H9 (cell line): ENCODE results near the gene PLIN4. TPM values are rescaled to one million over a fixed set of nuclear protein-coding genes. Genes with fewer than 3 reads are reported as not detected.

Source experiments
- DNase-seq: peaks from one replicate; pipeline ENCODE4 v3.0.0-alpha.2; 2017
- H2AFZ ChIP-seq: one replicate; pipeline ENCODE4 v1.6.1; 2013; ENCODE audit warnings: mild to moderate bottlenecking, low read length, control low read depth, moderate library complexity
- H2AK5ac ChIP-seq: 2 replicates; pipeline ENCODE4 v1.6.1; 2013; ENCODE audit warnings: low read length, control low read depth, mixed read lengths; ENCODE audit not compliant: insufficient read length
- H2BK120ac ChIP-seq: one replicate; pipeline ENCODE4 v1.6.1; 2013; ENCODE audit warnings: low read depth, mild to moderate bottlenecking, low read length, control low read depth, inconsistent platforms; ENCODE audit not compliant: poor library complexity, severe bottlenecking
- H2BK12ac ChIP-seq: 2 replicates; pipeline ENCODE4 v1.6.1; 2013; ENCODE audit warnings: low read length, control low read depth, mixed read lengths, low read depth; ENCODE audit not compliant: insufficient read length
- H2BK15ac ChIP-seq: 2 replicates; pipeline ENCODE4 v1.6.1; 2013; ENCODE audit warnings: low read depth, low read length, control low read depth
- H2BK20ac ChIP-seq: one replicate; pipeline ENCODE4 v1.6.1; 2013; ENCODE audit warnings: low read depth, mild to moderate bottlenecking, low read length, control low read depth, inconsistent platforms; ENCODE audit not compliant: poor library complexity, severe bottlenecking
- H2BK5ac ChIP-seq: 2 replicates; pipeline ENCODE4 v1.6.1; 2013; ENCODE audit warnings: low read length, control low read depth, mixed read lengths; ENCODE audit not compliant: insufficient read length
- H3K14ac ChIP-seq: 2 replicates; pipeline ENCODE4 v1.6.1; 2013; ENCODE audit warnings: low read length, control low read depth; ENCODE audit not compliant: insufficient read depth
- H3K18ac ChIP-seq: 2 replicates; pipeline ENCODE4 v1.6.1; 2013; ENCODE audit warnings: low read depth, mild to moderate bottlenecking, mixed read lengths, low read length, control low read depth; ENCODE audit not compliant: insufficient read length
- H3K23ac ChIP-seq: 2 replicates; pipeline ENCODE4 v1.6.1; 2013; ENCODE audit warnings: low read length, control low read depth, mixed read lengths, low read depth; ENCODE audit not compliant: insufficient read length
- H3K23me2 ChIP-seq: 2 replicates; pipeline ENCODE4 v1.6.1; 2013; ENCODE audit warnings: low read depth, mild to moderate bottlenecking, mixed read lengths, low read length, control low read depth; ENCODE audit not compliant: insufficient read length, poor library complexity, severe bottlenecking
- H3K27ac ChIP-seq: 2 replicates; pipeline ENCODE4 v1.5.1; 2013; ENCODE audit warnings: low read length, control low read depth, mixed read lengths, low read depth; ENCODE audit not compliant: insufficient read length
- H3K27me3 ChIP-seq: 2 replicates; pipeline ENCODE4 v1.6.1; 2013; ENCODE audit warnings: low read length, control low read depth, inconsistent platforms; ENCODE audit not compliant: insufficient read depth
- H3K4ac ChIP-seq: 2 replicates; pipeline ENCODE4 v1.6.1; 2013; ENCODE audit warnings: low read depth, mild to moderate bottlenecking, control low read depth, inconsistent platforms, low read length, moderate library complexity
- H3K4me1 ChIP-seq: 2 replicates; pipeline ENCODE4 v1.6.1; 2013; ENCODE audit warnings: low read length, control low read depth, inconsistent platforms; ENCODE audit not compliant: insufficient read depth
- H3K4me2 ChIP-seq: 2 replicates; pipeline ENCODE4 v1.6.1; 2013; ENCODE audit warnings: low read length, control low read depth, mixed read lengths; ENCODE audit not compliant: insufficient read length, insufficient read depth
- H3K56ac ChIP-seq: 2 replicates; pipeline ENCODE4 v1.6.1; 2013; ENCODE audit warnings: low read depth, mild to moderate bottlenecking, mixed read lengths, low read length, control low read depth; ENCODE audit not compliant: insufficient read length
- H3K79me1 ChIP-seq: 2 replicates; pipeline ENCODE4 v1.6.1; 2013; ENCODE audit warnings: low read depth, mild to moderate bottlenecking, moderate library complexity, low read length, control low read depth, inconsistent platforms; ENCODE audit not compliant: insufficient read depth, poor library complexity, severe bottlenecking
- H3K79me2 ChIP-seq: 2 replicates; pipeline ENCODE4 v1.6.1; 2013; ENCODE audit warnings: low read length, control low read depth, inconsistent platforms; ENCODE audit not compliant: insufficient read depth
- H3K9ac ChIP-seq: 2 replicates; pipeline ENCODE4 v1.6.1; 2013; ENCODE audit warnings: low read length, control low read depth, mixed read lengths; ENCODE audit not compliant: insufficient read length; ENCODE audit errors: extremely low read depth
- H3K9me3 ChIP-seq: one replicate; pipeline ENCODE4 v1.6.1; 2013; ENCODE audit warnings: low read depth, low read length, inconsistent platforms; ENCODE audit not compliant: control insufficient read depth
- H3T11ph ChIP-seq: one replicate; pipeline ENCODE4 v1.6.1; 2013; ENCODE audit warnings: mild to moderate bottlenecking, low read length, control low read depth, inconsistent platforms
- H4K20me1 ChIP-seq: one replicate; pipeline ENCODE4 v1.6.1; 2013; ENCODE audit not compliant: control insufficient read depth, insufficient read length, insufficient read depth
- H4K5ac ChIP-seq: 2 replicates; pipeline ENCODE4 v1.6.1; 2013; ENCODE audit warnings: low read depth, mild to moderate bottlenecking, mixed read lengths, low read length, control low read depth; ENCODE audit not compliant: insufficient read length
- H4K8ac ChIP-seq: replicated peaks from 2 replicates; pipeline ENCODE4 v1.6.1; 2013; ENCODE audit warnings: low read length, control low read depth, mixed read lengths, low read depth; ENCODE audit not compliant: insufficient read length
- H4K91ac ChIP-seq: 2 replicates; pipeline ENCODE4 v1.6.1; 2013; ENCODE audit warnings: low read depth, mild to moderate bottlenecking, moderate library complexity, mixed read lengths, low read length, control low read depth; ENCODE audit not compliant: insufficient read length
- H3K27ac Mint-ChIP-seq, 3 experiments: 2 replicates in 2 of 3; 3 replicates in 1 of 3; pipeline ENCODE4 v1.8.0; 2020 to 2021; ENCODE audit warnings: mixed read lengths in 3 of 3, mild to moderate bottlenecking in 1 of 3, moderate library complexity in 1 of 3
- H3K27me3 Mint-ChIP-seq: 2 replicates; pipeline ENCODE4 v1.8.0; 2021; ENCODE audit warnings: low read depth, mild to moderate bottlenecking, moderate library complexity, mixed read lengths
- H3K36me3 Mint-ChIP-seq, 3 experiments: 2 replicates in 2 of 3; 3 replicates in 1 of 3; pipeline ENCODE4 v1.8.0; 2020 to 2021; ENCODE audit warnings: low read depth in 3 of 3, mixed read lengths in 3 of 3; ENCODE audit not compliant: insufficient read depth in 1 of 3
- H3K4me1 Mint-ChIP-seq, 2 experiments: 2 replicates each; pipeline ENCODE4 v1.8.0; 2020; ENCODE audit warnings: mixed read lengths in 2 of 2
- H3K4me3 Mint-ChIP-seq, 2 experiments: 2 replicates in 1 of 2; 3 replicates in 1 of 2; pipeline ENCODE4 v1.8.0; 2020 to 2021; ENCODE audit warnings: mild to moderate bottlenecking in 2 of 2, mixed read lengths in 2 of 2, moderate library complexity in 1 of 2
- H3K9me3 Mint-ChIP-seq, 2 experiments: 2 replicates in 1 of 2; 3 replicates in 1 of 2; pipeline ENCODE4 v1.8.0; 2020; ENCODE audit warnings: mild to moderate bottlenecking in 2 of 2, mixed read lengths in 2 of 2, moderate library complexity in 1 of 2
- CTCF ChIP-seq: fragments of 200-600 bp; sonication (generic); conservative IDR thresholded peaks from 3 replicates; pipeline ENCODE4 v1.8.0; 2021; ENCODE audit warnings: antibody characterized with exemption, mild to moderate bottlenecking
- WGBS: extraction: QIAGEN DNeasy Blood & Tissue Kit; methylation state at CpG from one replicate; pipeline ENCODE4 v1.1.7; 2013; ENCODE audit warnings: missing lambda C conversion rate, low lambda C conversion rate, mixed read lengths; ENCODE audit not compliant: insufficient read length; ENCODE audit errors: extremely low coverage; 5-methylcytosine and 5-hydroxymethylcytosine counted together
- total RNA-seq: library from RNA; stranded (reverse); gene quantifications from 2 replicates; pipeline ENCODE4 v1.2.1, GENCODE V29; 2021

PLIN4 gene
- total RNA-seq, 1 experiment from 2014 or later = 1.1 TPM

- Histone ChIP-seq H4K20me1 (peaks cover 4% of the 10 kb centered on the region), H4K8ac (no peak overlapping the region), H2BK5ac (no peak overlapping the region), H3K18ac (no peak overlapping the region), H3K9me3 (no peaks in the 10 kb centered on the region), H3K27me3 (no peaks in the 10 kb centered on the region), H2AFZ (no peak overlapping the region), H3T11ph (no peak overlapping the region), H3K79me2 (no peaks in the 10 kb centered on the region; the same call in 1 of the 2 replicates), H3K27ac (no peak overlapping the region), H3K4me2 (no peak overlapping the region), H3K79me1 (no peaks in the 10 kb centered on the region), H2BK20ac (no peak overlapping the region), H3K9ac (no peak overlapping the region), H3K56ac (no peak overlapping the region), H3K14ac (no peak overlapping the region), H3K23ac (no peak overlapping the region), H2BK15ac (no peak overlapping the region), H3K4ac (no peak overlapping the region), H3K23me2 (peaks cover 6% of the 10 kb centered on the region), H2BK120ac (no peak overlapping the region), H4K5ac (no peak overlapping the region), H2AK5ac (no peak overlapping the region), H3K4me1 (no peaks in the 10 kb centered on the region), H2BK12ac (no peak overlapping the region), H4K91ac (no peak overlapping the region)
- peaks cover 9 to 14% of the 10 kb centered on the region in 2 experiments for H3K4me1 Mint-ChIP-seq
- H3K36me3 Mint-ChIP-seq = peaks cover 15 to 45% (median 28%) of the 10 kb centered on the region in 3 experiments; a peak in 6 of 7 replicates
- no peak overlapping the region for H3K27ac Mint-ChIP-seq
- H3K4me3 Mint-ChIP-seq = no peak overlapping the region
- DNase-seq = no peak
- WGBS = no CpG with 5 or more reads among the region's 24 CpGs
- H3K9me3 Mint-ChIP-seq = no peaks in the 10 kb centered on the region
- H3K27me3 Mint-ChIP-seq = peaks cover 6% of the 10 kb centered on the region; the same call in 1 of the 2 replicates
- TF ChIP-seq CTCF = no peak
Measured at GRCh38 chr19:4452230-4452990, 65.9 kb downstream of the PLIN4 start.

Other genes starting within 250 kb of the PLIN4 start
- 2.7 and 4.4 TPM in 2 replicates for gene SHD, start 239.2 kb downstream of the PLIN4 start, total RNA-seq
- gene TMIGD2, start 216.1 kb downstream of the PLIN4 start, total RNA-seq = 0.26 TPM in 1 of 2 replicates, not detected in the other
- 53.6 and 53.9 TPM in 2 replicates for gene FSD1, start 213.9 kb downstream of the PLIN4 start, total RNA-seq
- gene STAP2, start 179.7 kb downstream of the PLIN4 start, total RNA-seq = 19.0 and 20.2 TPM in 2 replicates
- 37.0 and 38.2 TPM in 2 replicates for gene MPND, start 174.9 kb downstream of the PLIN4 start, total RNA-seq
- 85.5 TPM in 2 replicates for gene SH3GL1, start 117.9 kb downstream of the PLIN4 start, total RNA-seq
- gene CHAF1A, start 115.8 kb downstream of the PLIN4 start, total RNA-seq = 143 and 148 TPM in 2 replicates
- 34.1 and 39.0 TPM in 2 replicates for gene UBXN6, start 60.7 kb downstream of the PLIN4 start, total RNA-seq
- 108 and 117 TPM in 2 replicates for gene HDGFL2, start 46.2 kb downstream of the PLIN4 start, total RNA-seq
- 2.7 and 3.9 TPM in 2 replicates for gene PLIN5, start 16.7 kb upstream of the PLIN4 start, total RNA-seq
- gene LRG1, start 21.6 kb upstream of the PLIN4 start, total RNA-seq = 0.24 and 0.50 TPM in 2 replicates
- 38.4 and 38.7 TPM in 2 replicates for gene SEMA6B, start 41.2 kb upstream of the PLIN4 start, total RNA-seq
- 3.5 and 4.2 TPM in 2 replicates for gene TNFAIP8L1, start 121.0 kb upstream of the PLIN4 start, total RNA-seq
- 43.4 and 47.0 TPM in 2 replicates for gene MYDGF, start 151.9 kb upstream of the PLIN4 start, total RNA-seq
- gene DPP9, start 205.4 kb upstream of the PLIN4 start, total RNA-seq = 43.3 and 46.4 TPM in 2 replicates